GM21576 (cell line): ENCODE measurements around the gene AMN.

Experiments
- ATAC-seq: cut with Tn5 transposase; IDR thresholded peaks from one replicate; pipeline ENCODE4 v1.9.1; 2021; ENCODE audit warnings: mild to moderate bottlenecking, moderate library complexity; ENCODE audit not compliant: unreplicated experiment

AMN gene

DNA sequence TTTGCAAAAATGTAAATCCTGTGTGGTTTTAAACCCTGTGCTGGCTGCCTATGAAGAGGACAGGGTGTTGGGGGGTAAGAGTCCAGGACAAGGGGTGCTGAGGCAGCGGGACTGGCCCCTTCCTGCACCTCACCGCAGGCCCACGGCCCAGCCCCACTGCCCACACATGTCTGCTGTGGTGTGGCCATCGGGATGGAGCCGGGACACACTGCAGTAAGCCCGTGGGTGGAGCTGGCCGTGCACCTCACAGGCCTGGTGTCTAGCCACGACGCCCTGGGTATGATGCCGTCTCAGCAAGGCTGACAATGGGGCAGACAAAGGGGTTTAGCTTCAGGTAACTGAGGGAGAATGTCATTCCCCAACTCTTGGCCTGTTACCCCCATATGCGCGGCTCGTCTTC lies 19.6 kb downstream of the AMN start:
- ATAC-seq = no peak

DNA sequence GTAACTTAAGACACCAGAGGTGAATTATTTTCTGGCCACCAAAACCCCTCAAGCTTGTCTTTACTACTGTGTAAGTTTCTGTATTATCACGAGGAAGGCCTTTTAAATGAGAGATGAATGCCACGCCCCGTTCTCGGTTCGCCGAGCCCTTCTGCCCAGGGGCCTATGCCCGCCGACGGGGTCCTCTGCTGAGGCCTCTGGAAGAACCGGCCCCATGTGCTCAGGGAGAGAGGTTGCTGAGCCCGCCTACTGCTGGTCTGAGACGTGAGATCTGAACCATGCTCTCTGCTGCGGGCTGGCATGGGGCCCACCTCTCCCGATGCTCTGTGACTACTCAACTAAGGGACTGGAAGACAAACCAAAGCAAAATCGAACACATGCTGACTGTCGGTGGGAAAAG lies 21.0 kb downstream of the AMN start:
- no peak for ATAC-seq

DNA sequence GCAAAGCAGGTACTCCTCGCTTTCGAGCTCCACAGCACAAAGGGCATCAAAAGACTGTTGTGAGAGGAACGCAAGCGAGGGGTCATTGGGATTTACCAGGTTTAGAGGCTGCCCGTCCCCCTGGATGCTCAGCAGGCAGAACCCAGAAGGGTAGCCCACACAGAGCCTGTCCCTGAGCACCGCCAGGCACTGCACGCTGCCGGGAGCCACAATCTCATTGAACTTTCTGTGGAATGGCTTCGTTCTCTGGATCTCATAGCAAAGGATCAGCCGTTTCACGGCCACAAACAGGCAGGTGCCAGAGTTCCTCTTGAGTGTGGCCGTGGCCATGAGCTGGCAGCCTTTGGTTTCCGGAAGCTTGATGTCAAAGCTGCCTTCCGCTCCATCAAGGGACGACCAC lies 21.5 kb downstream of the AMN start:
- ATAC-seq = no peak

DNA sequence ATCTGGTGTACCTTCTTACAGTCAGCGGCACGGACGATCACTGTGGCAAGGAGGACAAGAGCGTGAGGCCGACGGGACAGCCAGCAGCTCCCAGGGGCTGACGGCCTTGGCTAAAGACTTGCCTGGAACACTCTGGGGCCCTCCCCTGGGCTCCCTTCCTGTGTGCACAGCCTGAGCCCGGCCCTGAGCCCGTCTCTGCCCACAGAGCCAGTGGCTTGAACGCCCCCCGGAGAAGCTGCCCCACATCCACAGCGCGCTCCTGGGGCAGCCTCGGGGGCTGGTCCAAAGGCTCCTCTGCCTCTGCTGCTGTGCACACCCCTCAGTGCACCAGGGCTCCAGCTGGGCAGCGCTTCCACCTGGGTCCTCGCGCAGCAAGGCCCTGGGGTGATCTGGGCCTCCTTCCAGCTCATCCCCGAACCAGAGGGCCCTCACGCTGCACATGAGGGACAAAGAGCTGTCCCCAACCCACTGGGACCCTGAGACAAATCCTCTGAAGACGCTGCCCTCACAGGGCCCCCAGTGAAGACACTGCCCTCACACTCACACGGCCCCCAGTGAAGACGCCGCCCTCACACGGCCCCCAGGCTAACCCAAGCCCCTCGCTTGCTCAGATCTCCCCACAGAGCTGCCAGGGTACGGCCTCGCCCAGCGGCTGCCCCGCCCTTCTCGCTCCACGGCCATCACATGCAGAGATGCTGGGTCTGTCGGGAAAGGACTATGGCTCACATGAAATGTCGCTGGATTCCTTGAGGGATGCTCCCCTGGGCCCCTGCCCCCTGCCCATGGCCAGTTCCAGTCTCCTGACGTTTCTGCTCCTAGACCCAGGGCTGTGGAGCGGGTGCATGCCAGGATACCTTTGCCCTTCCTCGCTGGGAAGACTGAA lies 22.2 kb downstream of the AMN start:
- no peak for ATAC-seq

DNA sequence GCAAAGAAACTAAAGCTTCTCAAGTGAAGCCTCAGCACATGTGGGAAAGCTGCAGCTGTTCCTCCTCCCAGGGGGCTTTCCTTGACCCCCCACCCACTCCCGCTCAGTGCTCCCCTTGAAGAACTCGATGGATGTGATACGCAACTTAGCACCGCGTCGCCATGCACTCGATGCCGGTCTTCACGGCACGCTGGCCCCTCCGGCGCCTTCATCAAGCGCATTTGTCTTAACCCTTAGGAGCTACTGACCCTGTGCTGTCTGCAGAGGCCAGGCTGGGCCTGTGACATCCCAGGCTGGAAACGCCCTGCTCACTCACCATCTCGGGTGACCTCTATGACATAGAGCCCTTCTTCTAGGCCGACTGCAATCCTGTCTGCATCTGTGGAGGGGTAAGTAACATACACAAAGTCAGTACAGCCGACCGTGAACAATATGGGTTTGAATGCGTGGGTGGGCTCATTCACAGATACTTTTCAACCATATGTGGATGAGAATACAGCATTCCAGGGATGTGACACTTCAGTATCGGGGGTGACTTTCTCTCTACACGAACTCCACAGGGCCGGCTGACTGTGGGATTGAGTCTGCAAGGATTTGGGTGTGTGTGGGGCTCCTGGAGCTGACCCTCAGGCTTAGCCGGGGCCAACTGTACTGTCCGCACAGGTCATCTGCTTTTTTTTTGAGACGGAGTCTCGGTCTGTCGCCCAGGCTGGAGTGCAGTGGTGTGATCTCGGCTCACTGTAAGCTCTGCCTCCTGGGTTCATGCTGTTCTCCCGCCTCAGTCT lies 23.1 kb downstream of the AMN start:
- no peak for ATAC-seq

DNA sequence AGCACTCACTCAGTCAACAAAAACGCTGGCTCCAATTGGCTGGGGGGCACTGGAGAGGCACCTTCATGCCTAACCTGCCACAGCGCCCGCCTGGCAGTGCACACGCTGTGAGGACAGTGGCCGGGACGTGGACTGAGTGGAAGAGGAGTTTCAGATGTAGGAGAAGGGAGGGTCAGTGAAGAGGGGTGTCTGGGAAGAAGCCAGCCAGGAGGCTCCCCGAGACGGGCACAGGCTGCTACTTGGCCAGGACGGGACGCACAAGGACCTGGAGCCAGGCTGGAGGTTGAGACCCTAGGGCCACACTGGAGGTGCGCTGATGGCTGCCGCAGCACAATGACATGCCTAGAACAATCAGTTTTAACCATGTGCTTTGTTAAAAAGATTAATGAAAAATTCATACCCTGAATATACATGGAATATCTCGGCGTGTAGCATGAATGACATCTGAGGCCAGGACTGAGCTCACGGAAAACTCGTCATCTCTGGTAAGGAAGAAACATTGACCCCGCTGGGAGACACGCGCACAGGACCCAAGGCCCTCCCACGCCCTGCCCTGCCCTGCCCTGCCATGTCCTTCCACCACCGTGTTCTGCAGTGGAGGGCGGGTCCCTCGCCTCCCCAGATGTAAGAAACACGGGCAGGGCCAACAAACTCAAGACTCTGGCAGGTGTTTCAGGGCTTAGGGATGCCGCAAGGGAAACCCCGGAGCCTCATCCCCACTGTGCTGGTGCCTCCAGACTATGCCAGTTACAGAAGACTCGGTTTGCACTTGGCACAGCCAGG lies 25.0 kb downstream of the AMN start:
- no peak for ATAC-seq

DNA sequence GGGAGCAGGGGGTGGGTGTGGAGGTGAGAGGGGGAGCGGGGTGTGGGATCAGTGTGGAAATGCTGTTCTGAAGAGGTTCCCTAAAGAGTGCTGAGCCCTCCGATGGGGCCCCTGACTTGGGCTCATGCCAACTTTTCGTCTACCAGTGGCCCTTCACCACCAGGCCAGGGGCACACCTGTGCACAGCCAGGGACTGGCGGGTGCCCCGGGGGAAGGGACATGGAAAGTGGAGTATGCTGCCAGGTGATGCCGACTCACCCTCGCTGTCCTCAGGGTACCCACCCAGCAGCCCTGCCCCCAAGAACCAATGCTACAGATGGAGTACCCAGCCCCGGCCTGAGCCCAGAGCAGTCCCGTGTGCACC lies 26.2 kb downstream of the AMN start:
- no peak for ATAC-seq

DNA sequence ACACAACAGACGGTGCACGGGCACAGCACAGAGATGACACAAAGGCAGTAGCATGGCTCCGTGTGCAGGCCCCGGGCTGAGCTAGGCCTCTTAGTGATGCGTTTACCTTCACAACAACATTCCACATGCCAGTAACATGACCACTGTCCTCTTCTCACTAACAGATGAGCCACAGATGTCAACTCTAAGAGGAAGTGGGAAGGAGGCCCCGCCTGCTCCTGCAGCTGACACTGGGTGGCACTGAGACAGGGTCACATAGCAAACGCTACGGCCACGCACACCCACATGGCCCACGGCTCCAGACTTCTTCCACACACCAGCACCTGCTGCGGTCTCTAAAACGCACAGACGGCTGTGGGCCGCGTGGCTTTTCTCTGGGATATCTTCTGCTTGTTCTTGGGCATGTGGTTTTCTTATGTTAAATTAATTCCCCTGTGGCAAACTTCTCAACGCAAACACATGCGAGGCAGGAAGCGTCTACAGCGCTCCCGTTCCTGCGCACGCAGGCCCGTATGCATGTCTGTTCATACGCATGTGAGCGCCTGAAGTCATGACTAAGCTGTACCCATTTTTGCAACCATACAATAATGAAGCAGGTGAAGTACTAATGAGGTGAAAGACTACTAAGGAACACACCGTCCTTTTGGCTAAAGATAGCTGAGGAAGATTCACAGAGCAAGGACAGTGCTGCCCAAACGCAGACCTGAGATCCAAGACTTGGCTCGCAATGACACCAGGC lies 26.8 kb downstream of the AMN start:
- peak; percentile 51 for ATAC-seq

DNA sequence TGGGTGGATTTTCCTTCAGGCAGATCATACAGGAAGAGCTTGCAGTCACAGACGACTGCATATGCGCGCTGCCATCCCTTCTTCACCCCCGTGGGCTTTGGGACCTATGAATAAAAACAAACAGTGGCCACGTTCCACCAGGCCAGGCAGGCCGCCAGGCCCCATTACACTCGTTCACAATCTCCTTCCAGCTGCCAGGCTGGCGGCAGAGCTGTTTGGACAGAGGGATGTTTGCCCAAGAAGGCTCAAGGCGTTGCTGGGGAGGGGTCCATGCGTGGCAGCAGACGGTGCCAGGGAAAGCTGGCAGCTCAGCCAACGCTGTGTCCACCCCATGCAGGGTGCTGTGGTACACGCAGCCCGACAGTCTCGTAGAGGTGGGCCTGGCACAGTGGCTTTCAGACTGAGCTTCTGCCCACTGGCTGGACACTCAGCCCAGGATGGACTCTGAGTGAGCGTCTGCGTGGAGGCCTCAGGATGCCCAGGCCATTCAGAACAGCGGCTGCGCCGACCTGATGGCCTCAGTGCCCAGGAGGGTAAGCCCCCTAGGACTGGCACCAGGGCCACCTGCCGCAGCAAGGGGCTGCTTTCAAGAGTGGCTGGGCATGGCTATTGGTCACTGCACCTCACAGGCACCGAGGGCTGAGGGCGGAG lies 27.5 kb downstream of the AMN start:
- ATAC-seq = no peak

DNA sequence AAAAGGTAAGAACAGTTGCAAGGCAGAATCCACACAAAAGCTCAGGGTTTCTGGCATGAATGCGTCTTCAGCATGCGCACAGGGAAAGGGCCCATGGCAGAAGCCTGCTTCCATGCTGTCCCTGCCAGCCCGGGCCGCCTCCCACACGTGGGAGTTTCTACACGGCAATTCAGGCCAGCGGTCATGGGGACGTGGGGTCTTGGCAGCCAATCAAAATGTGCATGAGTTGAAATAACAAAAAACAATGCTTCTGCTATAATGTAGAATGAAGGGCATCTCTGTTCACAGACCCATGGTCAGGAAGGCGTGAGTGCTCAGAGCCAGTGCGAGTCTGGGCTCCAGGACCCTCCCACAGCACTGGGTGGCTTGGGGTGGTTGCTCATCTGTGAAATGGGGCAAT lies 28.6 kb downstream of the AMN start:
- no peak for ATAC-seq

DNA sequence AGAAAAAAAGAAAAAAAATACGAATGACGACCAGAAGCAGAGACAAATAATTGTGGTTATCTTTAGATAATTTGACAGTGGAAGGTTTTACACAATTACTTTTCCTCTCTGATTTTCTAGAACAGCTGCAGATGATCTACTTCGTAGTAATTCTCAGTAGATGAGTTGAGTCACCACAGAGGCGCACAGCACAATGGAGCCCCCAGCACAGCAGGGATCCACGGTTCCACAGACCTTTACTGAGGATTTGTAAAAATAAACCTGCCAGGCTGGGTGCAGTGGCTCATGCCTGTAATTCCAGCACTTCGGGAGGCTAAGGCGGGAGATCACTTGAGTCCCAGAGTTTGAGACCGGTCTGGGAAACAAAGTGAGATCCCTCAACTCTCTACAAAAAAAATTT lies 29.3 kb downstream of the AMN start:
- ATAC-seq = no peak

DNA sequence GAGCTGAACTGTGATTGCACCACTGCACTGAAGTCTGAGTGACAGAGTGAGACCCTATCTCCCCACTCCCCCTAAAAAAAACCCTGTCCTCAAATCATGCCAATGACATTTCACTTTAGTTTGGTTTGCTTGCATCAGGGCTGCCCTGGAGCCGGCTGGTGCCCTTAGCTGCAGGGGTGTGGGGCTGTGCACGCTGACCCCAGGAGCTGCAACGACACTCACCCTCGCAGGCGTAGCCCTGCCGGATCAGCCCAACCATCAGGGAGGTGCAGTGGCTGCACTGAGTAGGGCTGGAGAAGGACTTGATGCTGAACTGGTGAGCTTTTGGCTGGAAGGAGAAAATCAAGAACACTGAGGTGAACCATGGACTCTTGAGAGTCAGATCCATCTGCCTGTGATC lies 29.8 kb downstream of the AMN start:
- ATAC-seq = no peak

DNA sequence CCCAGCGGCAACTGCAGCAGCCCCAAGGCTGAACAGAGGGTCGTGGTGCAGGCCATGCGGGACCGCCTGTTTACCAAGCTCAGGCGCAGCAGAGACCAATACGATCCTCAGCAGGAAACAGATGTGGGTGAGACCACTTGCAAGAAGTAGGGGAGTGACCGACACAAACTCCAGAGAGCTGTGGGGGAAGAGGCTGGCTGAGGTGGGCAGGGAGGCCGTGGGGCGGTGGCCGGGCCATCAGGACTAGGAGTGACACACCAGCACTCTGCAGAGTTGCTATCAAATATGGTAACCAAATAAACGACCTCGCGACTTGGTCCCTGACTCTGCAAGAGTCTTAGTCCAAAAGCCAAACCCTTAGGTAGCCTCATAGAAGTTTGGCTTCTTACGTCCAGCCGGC lies 30.6 kb downstream of the AMN start:
- ATAC-seq = no peak

DNA sequence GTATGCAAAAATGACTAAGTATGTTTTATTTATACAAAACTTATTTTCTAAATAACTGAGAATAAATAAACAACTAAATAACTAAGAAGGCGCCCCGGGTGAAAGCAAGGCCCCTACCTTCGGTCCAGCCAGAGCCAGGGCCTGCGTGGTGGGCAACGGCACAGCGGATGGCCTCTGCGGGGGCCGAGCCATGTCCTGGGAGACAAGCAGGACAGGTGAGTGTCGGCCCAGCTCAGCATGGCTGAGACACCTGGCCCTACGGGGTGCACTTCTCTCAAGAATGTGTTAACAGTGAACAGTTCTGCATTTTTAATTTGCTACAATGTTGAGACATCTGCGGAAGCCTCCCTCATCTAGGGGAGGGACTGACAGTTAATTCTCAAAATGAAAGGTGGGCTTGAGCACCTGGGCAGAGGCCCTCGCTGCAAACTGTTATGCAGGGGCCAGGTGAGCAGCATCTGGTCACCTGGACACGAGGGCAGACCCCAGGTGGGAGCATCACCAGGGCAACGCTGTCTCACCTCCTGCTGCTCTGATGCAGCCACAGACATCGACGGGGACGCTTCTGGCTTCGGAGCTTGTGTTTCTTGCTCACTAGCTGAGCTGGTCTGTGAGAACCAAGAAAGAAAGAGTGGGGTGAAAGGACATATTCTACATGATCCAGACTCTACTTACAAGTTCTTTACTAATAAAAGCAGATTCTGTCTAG lies 31.8 kb downstream of the AMN start:
- no peak for ATAC-seq

DNA sequence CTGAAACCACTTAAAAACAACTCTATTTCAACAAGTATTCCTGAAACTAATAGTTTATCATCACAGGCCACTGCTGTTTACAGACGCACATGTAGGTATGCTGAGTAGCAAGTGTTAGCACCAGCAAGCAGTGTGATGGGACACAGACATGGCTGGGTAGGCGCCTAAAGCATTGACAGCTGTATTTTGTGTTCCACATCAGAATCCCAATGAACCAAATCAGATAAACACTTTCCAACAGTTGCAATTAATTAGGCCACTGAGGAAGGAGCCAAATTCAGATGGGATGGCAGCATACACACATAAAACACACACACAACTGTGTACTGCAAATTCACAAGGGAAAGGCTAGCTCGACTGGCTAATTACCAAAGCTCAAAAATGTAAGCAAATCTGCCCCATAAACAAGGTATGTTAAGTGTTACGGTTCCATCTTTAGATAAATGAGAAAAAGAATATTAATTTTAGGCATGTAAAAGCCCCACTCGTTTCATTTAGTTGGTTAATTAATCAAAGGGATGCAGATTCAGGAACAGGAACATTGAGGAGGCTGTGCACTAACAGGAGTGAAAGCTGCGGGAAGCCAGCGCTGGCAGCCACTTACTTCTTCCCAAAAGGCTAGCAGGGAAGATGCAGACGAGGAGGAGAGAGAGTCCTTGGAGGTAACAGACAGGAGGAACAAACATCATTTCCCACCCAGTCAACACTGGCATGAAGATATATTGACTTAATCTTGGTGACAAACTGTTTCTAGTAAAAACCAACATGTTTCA lies 33.4 kb downstream of the AMN start:
- ATAC-seq = no peak

DNA sequence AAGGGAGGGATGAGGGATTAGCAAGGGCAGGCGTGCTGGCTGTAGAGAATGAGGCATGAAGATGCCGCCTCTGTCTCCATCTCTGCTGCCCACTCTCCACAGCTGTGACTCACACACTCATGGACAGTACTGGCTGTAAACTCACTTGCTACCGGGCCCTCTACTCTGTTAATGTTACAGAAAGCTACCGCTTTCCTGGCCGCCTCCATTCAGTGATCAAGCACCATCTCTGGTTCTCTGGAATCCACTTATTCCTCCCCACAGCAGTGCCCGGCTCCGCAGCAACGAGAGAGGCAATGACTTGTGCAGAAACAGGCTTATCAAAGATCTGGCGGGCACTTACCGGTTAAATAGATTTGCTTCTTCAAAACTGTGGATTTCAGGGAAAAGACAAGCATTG lies 34.8 kb downstream of the AMN start:
- ATAC-seq = no peak

DNA sequence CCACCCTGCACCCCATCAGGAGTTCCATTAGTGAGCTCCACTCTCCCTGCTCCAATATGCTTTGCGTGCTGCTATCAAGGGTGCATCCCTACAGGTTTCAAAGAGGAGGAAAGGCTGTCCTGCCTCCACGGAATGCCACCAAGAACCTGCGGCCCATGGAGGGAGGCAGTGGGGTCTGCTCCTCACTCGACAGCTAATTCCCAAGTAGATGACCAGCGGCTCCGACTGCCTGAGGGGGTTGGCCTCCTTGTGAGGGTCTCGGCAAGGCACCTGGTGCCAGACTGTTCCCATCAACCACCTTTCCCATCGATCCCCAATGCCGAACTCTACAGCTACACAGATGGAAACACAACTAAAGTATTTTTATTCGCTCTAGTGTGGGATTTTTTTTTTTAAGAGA lies 36.0 kb downstream of the AMN start:
- ATAC-seq = no peak

DNA sequence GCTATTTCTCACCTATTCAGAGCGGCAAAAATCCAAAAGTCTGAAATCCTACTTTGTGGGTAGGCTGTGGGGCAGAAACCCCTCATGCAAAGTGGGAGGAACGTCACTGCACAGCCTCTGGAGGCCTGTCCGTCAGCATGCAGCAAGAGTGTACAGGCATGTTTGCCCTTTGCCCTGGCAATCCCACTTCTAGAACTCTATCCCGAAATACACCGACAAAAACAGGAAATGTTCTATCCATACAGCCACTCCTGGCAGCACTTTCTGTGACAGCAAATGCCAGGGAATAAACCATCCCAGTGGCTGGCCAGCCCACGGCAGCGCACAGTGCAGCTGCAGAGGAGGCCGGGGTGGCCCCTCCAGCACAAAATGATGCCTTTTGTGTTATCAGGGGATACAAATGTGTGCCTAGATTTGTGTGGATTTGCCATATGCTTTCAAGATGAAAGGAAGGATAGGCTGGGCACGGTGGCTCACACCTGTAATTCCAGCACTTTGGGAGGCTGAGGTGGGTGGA lies 39.7 kb downstream of the AMN start:
- no peak for ATAC-seq
